ENCODE results near the gene YJU2. TPM values are rescaled to one million over a fixed set of nuclear protein-coding genes. Genes with fewer than 3 reads are reported as not detected.

Gene YJU2
- total RNA-seq, 2 donors from 2014 or later, result 15.8 to 25.8 TPM

GRCh38 chr19:4297901-4298809 is 51.3 kb downstream of the YJU2 start:
- DNase-seq, result no peak
- H3K9me3 ChIP-seq, result no peaks in the 10 kb centered on the region
- no peaks in the 10 kb centered on the region for H3K4me1 ChIP-seq
- H3K27ac ChIP-seq, result no peak overlapping the region
- intact Hi-C loops (cut with DNase I), result no loop called here
- no peak overlapping the region for H3K4me3 ChIP-seq
- H3K9ac ChIP-seq (ENCODE audit: low read depth in 2 of 2, low read length in 2 of 2), result no peak overlapping the region
- TF ChIP-seq CTCF (IDR thresholded peaks at IDR 0.05), result no peak
- no peaks in the 10 kb centered on the region for H3K27me3 ChIP-seq
- no peaks in the 10 kb centered on the region for H3K36me3 ChIP-seq

- H3K27me3 ChIP-seq, result no peaks in the 10 kb centered on the region
- no peak overlapping the region for H3K4me3 ChIP-seq
- H3K9ac ChIP-seq (ENCODE audit: low read depth in 2 of 2, low read length in 2 of 2), result no peak overlapping the region
- H3K4me1 ChIP-seq, result no peaks in the 10 kb centered on the region
- no peak overlapping the region for H3K27ac ChIP-seq
- DNase-seq, result no peak
- no peak for TF ChIP-seq CTCF (IDR thresholded peaks at IDR 0.05)
- intact Hi-C loops (cut with DNase I), result no loop called here
- no peaks in the 10 kb centered on the region for H3K36me3 ChIP-seq
- H3K9me3 ChIP-seq, result no peaks in the 10 kb centered on the region
These were observed 52.1 kb downstream of the YJU2 start for GRCh38 chr19:4298810-4299550.

DNA sequence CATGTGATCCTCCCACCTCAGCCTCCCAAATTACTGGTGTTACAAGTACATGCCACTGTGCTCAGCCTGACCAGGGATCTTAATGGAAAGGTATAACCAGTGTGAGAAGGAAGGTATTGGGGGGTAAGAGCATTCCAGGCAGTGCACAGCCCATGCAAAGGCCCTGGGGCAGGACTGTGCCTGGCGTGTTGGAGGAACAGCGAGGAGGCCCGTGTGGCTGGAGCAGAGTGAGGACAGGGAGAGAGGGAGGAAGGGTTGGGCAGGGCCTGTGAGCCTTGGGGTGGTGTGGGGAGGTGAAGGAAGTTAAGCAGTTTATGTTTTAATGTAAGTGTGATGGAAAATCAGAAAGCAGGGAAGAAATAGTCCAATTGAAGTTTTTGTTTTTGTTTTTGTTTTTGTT is 53.7 kb downstream of the YJU2 start:
- no peak for DNase-seq
- Histone ChIP-seq H3K36me3 (no peaks in the 10 kb centered on the region), H3K4me1 (no peaks in the 10 kb centered on the region), H3K9ac (ENCODE audit: low read depth in 2 of 2, low read length in 2 of 2) (no peak overlapping the region), H3K4me3 (no peak overlapping the region), H3K27ac (no peak overlapping the region), H3K9me3 (no peaks in the 10 kb centered on the region), H3K27me3 (no peaks in the 10 kb centered on the region)
- intact Hi-C loops (cut with DNase I), result no loop called here
- no peak for TF ChIP-seq CTCF (IDR thresholded peaks at IDR 0.05)

DNA sequence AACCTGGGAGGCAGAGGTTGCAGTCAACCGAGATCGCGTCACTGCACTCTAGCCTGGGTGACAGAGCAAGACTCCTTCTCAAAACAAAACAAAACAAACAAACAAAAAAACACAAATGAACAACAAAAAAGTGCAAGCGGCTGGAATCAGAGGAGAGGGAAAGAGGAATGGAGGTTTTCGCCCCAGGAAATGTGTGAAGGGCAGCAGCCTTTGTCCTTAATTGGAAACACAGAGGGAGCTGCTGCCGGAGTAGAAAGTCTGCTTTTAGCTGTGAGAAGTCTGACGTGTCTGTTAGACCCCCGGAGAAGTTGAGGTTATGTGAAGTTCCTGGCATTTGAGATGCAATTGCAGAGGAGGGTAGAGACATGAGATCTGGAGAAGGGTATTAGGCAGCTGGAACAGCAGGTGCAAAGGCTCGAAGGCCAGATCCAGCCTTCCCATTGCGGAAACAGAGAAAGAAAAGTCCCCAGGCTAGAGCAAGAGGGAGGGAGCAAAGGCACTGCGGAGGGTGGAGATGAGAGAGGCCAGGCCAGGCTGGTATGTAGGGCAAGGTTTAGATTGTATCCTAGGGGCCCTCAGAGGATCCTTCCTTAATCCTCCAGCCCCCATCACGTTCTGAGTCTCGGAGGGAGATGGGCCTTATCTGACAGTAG is 54.8 kb downstream of the YJU2 start:
- DNase-seq, result no peak
- TF ChIP-seq CTCF (IDR thresholded peaks at IDR 0.05), result no peak
- Histone ChIP-seq H3K9me3 (no peaks in the 10 kb centered on the region), H3K4me3 (no peak overlapping the region), H3K9ac (ENCODE audit: low read depth in 2 of 2, low read length in 2 of 2) (peak overlapping the region; percentile 5 to 35), H3K27me3 (no peaks in the 10 kb centered on the region), H3K4me1 (no peaks in the 10 kb centered on the region), H3K27ac (no peak overlapping the region), H3K36me3 (no peaks in the 10 kb centered on the region)
- intact Hi-C loops (cut with DNase I), result no loop called here

GRCh38 chr19:4302243-4302640 is 55.4 kb downstream of the YJU2 start, which contains the start of gene TMIGD2:
Gene TMIGD2, minus strand, starts transcription at chr19:4302389. Its CDS starts 4 bp downstream, at chr19:4302385.
- intact Hi-C loops (cut with DNase I), result no loop called here
- H3K27ac ChIP-seq, result no peak within 1 kb of the TSS
- H3K4me3 ChIP-seq, result no peak within 1 kb of the TSS
- H3K4me1 ChIP-seq, result no peaks in the 10 kb centered on the region
- H3K36me3 ChIP-seq, result no peaks in the 10 kb centered on the region
- no peaks in the 10 kb centered on the region for H3K9me3 ChIP-seq
- no peak for TF ChIP-seq CTCF (IDR thresholded peaks at IDR 0.05)
- no peak for DNase-seq
- H3K9ac ChIP-seq (ENCODE audit: low read depth in 2 of 2, low read length in 2 of 2), result peak within 1 kb of the TSS; percentile 5 to 35
- H3K27me3 ChIP-seq, result no peaks in the 10 kb centered on the region

Data from colonic mucosa (tissue), 4 donors.